Right lobe of liver (tissue), 6 donors: ENCODE results near the gene MPZL1. TPM values are rescaled to one million over a fixed set of nuclear protein-coding genes. Genes with fewer than 3 reads are reported as not detected.

Experiments used
- ATAC-seq, 4 donors: fragments of 200-7000 bp; cut with Tn5 transposase; one replicate each; pipeline ENCODE4 v1.9.1; 2020; ENCODE audit warnings: mild to moderate bottlenecking in 4 of 4, moderate library complexity in 4 of 4
- DNase-seq, 3 donors: peaks; one replicate each; pipeline ENCODE4 v3.0.0-alpha.2; 2020
- H3K27ac ChIP-seq, 3 donors: fragments of 200-600 bp; one replicate each; pipeline ENCODE4 v1.8.0; 2022
- H3K27me3 ChIP-seq, 2 donors: fragments of 200-600 bp; one replicate each; pipeline ENCODE4 v1.8.0; 2022
- H3K36me3 ChIP-seq, 4 donors: fragments of 200-600 bp; sonication (generic) in 1 of 4; one replicate each; pipeline versions ENCODE4 v1.5.1 to v1.8.0; 2017 to 2022; ENCODE audit warnings: control low read depth in 1 of 4
- H3K4me1 ChIP-seq, 4 donors: fragments of 200-600 bp; sonication (generic) in 1 of 4; one replicate each; pipeline versions ENCODE4 v1.5.1 to v1.8.0; 2017 to 2022; ENCODE audit warnings: control low read depth in 1 of 4
- H3K4me3 ChIP-seq, 3 donors: fragments of 200-600 bp; one replicate each; pipeline ENCODE4 v1.8.0; 2022
- H3K9me3 ChIP-seq, 4 donors: fragments of 200-600 bp; sonication (generic) in 1 of 4; one replicate each; pipeline versions ENCODE4 v1.5.1 to v1.8.0; 2017 to 2022; ENCODE audit warnings: control low read depth in 1 of 4
- CTCF ChIP-seq, 4 donors: fragments of 200-600 bp in 3 of 4; fragments of 450-650 bp in 1 of 4; IDR thresholded peaks; one replicate each; pipeline versions ENCODE4 v1.5.1 to v1.8.0; 2016 to 2022; ENCODE audit warnings: antibody characterized with exemption in 4 of 4, mild to moderate bottlenecking in 2 of 4
- POLR2A ChIP-seq: fragments of 450-650 bp; IDR thresholded peaks from one replicate; pipeline ENCODE4 v1.6.1; 2017; ENCODE audit warnings: antibody characterized with exemption, mild to moderate bottlenecking
- WGBS: methylation state at CpG from one replicate; pipeline ENCODE4 v1.1.6; 2018; ENCODE audit warnings: low coverage, low lambda C conversion rate; ENCODE audit not compliant: insufficient coverage; ENCODE audit errors: missing lambda C conversion rate; 5-methylcytosine and 5-hydroxymethylcytosine counted together
- intact Hi-C, 2 donors: fragments of 100-400 bp; cut with DNase I; formaldehyde crosslinking; loops; one replicate each; pipeline versions ENCODE4 v1.11.2 to v1.14.1; 2022
- long read RNA-seq: library from polyadenylated mRNA; unstranded; transcript quantifications from one replicate; pipeline ENCODE4 v2.0.0, GENCODE V29; 2019
- total RNA-seq, 6 experiments: library from RNA; depleted of rRNA in 2 of 6; stranded (reverse); fragments of >200 nt in 2 of 6; fragmentation: NEBNext Ultra II Directional in 3 of 6; extraction: Animal tissue kit (Norgen Biotek cat#: 25700) in 3 of 6; gene quantifications; one replicate each; pipeline versions ENCODE4 v1.1.0 to v1.2.4, GENCODE V29; 2016 to 2023
- donor health status: DM: no; HTN: yes; CAD: no.
- donor health status: DM: no; HTN: no; CAD: no.
- donor health status: DM: no; HTN: no; CAD: no.
- donor health status: DM: no; HTN: yes; CAD: no.
- donor health status: DM: no; HTN: yes; CAD: no.

MPZL1 gene
- total RNA-seq = 10 to 100 TPM; 15.7 to 43.3 (median 18.9) TPM
- long read RNA-seq, full-length matches to known transcripts = 6 of 7 reads
- long read RNA-seq, partial matches to known transcripts = 1 of 7 reads
- long read RNA-seq, other reads (novel, unspliced or antisense) = 0 of 7 reads

- peak; percentile 97 to 98 (median 98) for DNase-seq
- ATAC-seq = peak; percentile 95 to 99 (median 98)
- Histone ChIP-seq H3K36me3 (no peaks in the 10 kb centered on the region), H3K27me3 (no peaks in the 10 kb centered on the region), H3K9me3 (no peaks in the 10 kb centered on the region), H3K4me1 (peaks cover 0 to 21% (median 3%) of the 10 kb centered on the region in 4 donors), H3K4me3 (peak within 1 kb of the TSS; percentile 86 to 95 (median 94)), H3K27ac (peak within 1 kb of the TSS; percentile 66 to 86 (median 69))
- peak; percentile 75 for TF ChIP-seq POLR2A
- no peak for TF ChIP-seq CTCF (IDR thresholded peaks at IDR 0.05)
- intact Hi-C loops = loop anchor here in 1 of 2 donors (10.0 kb wide), 1 partner anchor 83 kb away; no protein-coding TSS in a partner anchor
- 0% methylated on average over 12 of the region's 52 CpGs for WGBS
Measured at GRCh38 chr1:167721617-167722151, at the start of gene MPZL1. Gene MPZL1, plus strand, starts transcription at chr1:167721982. Its CDS starts 170 bp downstream, at chr1:167722152.

GRCh38 chr1:167672831-167673230, 49.0 kb upstream of the MPZL1 start:
- ATAC-seq = no peak
- no peaks in the 10 kb centered on the region for H3K27me3 ChIP-seq
- intact Hi-C loops = no loop called here

GRCh38 chr1:167673265-167673664, 48.5 kb upstream of the MPZL1 start:
- intact Hi-C loops = no loop called here
- no peak for TF ChIP-seq CTCF (IDR thresholded peaks at IDR 0.05)
- TF ChIP-seq POLR2A = no peak
- peaks cover 0 to 3% (median 0%) of the 10 kb centered on the region in 4 donors for H3K36me3 ChIP-seq
- WGBS = 87% methylated on average over 3 of the region's 4 CpGs
- no peak for DNase-seq
- no peak overlapping the region for H3K4me3 ChIP-seq
- no peak overlapping the region for H3K27ac ChIP-seq
- no peaks in the 10 kb centered on the region for H3K4me1 ChIP-seq
- ATAC-seq = no peak
- H3K27me3 ChIP-seq = no peaks in the 10 kb centered on the region
- H3K9me3 ChIP-seq = no peaks in the 10 kb centered on the region

More at GRCh38 chr1:167672831-167673230, 49.0 kb upstream of the MPZL1 start:
- no peak overlapping the region for H3K4me3 ChIP-seq
- peaks cover 0 to 3% (median 0%) of the 10 kb centered on the region in 4 donors for H3K36me3 ChIP-seq
- H3K9me3 ChIP-seq = no peaks in the 10 kb centered on the region
- H3K27ac ChIP-seq = no peak overlapping the region
- no peaks in the 10 kb centered on the region for H3K4me1 ChIP-seq
- no peak for DNase-seq
- TF ChIP-seq CTCF (IDR thresholded peaks at IDR 0.05) (no peak), POLR2A (no peak)
- WGBS = 68% methylated on average over 4 of the region's 4 CpGs

- ATAC-seq (no peak), DNase-seq (no peak)
- no peaks in the 10 kb centered on the region for H3K4me1 ChIP-seq
- H3K9me3 ChIP-seq = no peaks in the 10 kb centered on the region
- H3K27ac ChIP-seq = no peak overlapping the region
- TF ChIP-seq POLR2A (no peak), CTCF (IDR thresholded peaks at IDR 0.05) (no peak)
- intact Hi-C loops = no loop called here
- no peak overlapping the region for H3K4me3 ChIP-seq
- WGBS = 64% methylated on average over 2 of the region's 2 CpGs
- H3K27me3 ChIP-seq = no peaks in the 10 kb centered on the region
- H3K36me3 ChIP-seq = peaks cover 0 to 3% (median 0%) of the 10 kb centered on the region in 4 donors
Measured at GRCh38 chr1:167674156-167674555, 47.6 kb upstream of the MPZL1 start.
